H1 (cell line): ENCODE measurements around the gene GDPD3. TPM values are rescaled to one million over a fixed set of nuclear protein-coding genes. Genes with fewer than 3 reads are reported as not detected.

Experiments used
- CTCF ChIA-PET: fragments of 300-600 bp; sonication (Branson Sonifier 250); formaldehyde crosslinking; loops from one replicate; lab custom pipeline; 2021; ENCODE audit not compliant: partially characterized antibody; lab: Charles Lee
- POLR2A ChIA-PET: fragments of 300-600 bp; sonication (Branson Sonifier 250); formaldehyde crosslinking; loops from one replicate; lab custom pipeline; 2021; ENCODE audit warnings: inconsistent platforms; ENCODE audit not compliant: partially characterized antibody; lab: Charles Lee
- DNase-seq, 2 experiments: peaks; one replicate each; pipeline versions ENCODE4 v3.0.0 to v3.0.0-alpha.2; 2010 to 2022; ENCODE audit warnings: low spot score in 2 of 2, low read depth in 1 of 2, mixed read lengths in 1 of 2
- FAIRE-seq: peaks from 2 replicates; lab custom pipeline; 2011; peaks lifted over from hg19 to GRCh38; lab: Jason Lieb, UNC
- H2AFZ ChIP-seq: 2 replicates; pipeline ENCODE4 v1.8.1; 2012; ENCODE audit warnings: low read length, inconsistent platforms
- H2AK5ac ChIP-seq: 2 replicates; pipeline ENCODE4 v1.6.1; 2013; ENCODE audit warnings: low read depth, low read length
- H2BK120ac ChIP-seq: replicated peaks from 2 replicates; pipeline ENCODE3; 2013; ENCODE audit warnings: low read depth, low read length, inconsistent platforms
- H2BK12ac ChIP-seq: 2 replicates; pipeline ENCODE4 v1.6.1; 2013; ENCODE audit warnings: low read depth, low read length
- H2BK15ac ChIP-seq: 2 replicates; pipeline ENCODE4 v1.6.1; 2013; ENCODE audit warnings: low read length
- H2BK20ac ChIP-seq: 2 replicates; pipeline ENCODE4 v1.6.1; 2013; ENCODE audit warnings: low read length
- H2BK5ac ChIP-seq: 2 replicates; pipeline ENCODE4 v1.6.1; 2013; ENCODE audit warnings: low read depth, low read length
- H3K14ac ChIP-seq: 2 replicates; pipeline ENCODE4 v1.6.1; 2013; ENCODE audit warnings: inconsistent platforms; ENCODE audit not compliant: insufficient read length
- H3K18ac ChIP-seq: 2 replicates; pipeline ENCODE4 v1.6.1; 2013; ENCODE audit warnings: low read length; ENCODE audit errors: extremely low read depth
- H3K23ac ChIP-seq: 2 replicates; pipeline ENCODE4 v1.6.1; 2013; ENCODE audit warnings: inconsistent platforms; ENCODE audit not compliant: insufficient read length
- H3K23me2 ChIP-seq: 2 replicates; pipeline ENCODE4 v1.6.1; 2013; ENCODE audit warnings: low read depth, low read length
- H3K27ac ChIP-seq: 2 replicates; pipeline ENCODE4 v1.6.1; 2011; ENCODE audit warnings: low read depth, low read length, inconsistent platforms
- H3K27me3 ChIP-seq, 4 experiments: replicated peaks in 1 of 4; 1 replicate in 1 of 4; 2 replicates in 3 of 4; pipeline versions ENCODE4 v1.6.1 to v1.8.1; 2011 to 2013; ENCODE audit warnings: low read length in 3 of 4, mild to moderate bottlenecking in 3 of 4, inconsistent platforms in 2 of 4, mixed read lengths in 2 of 4, moderate library complexity in 1 of 4; ENCODE audit not compliant: control insufficient read depth in 3 of 4, insufficient read depth in 3 of 4; ENCODE audit errors: extremely low read depth in 1 of 4
- H3K36me3 ChIP-seq, 4 experiments: 2 replicates each; pipeline versions ENCODE4 v1.6.1 to v1.8.1; 2011 to 2013; ENCODE audit warnings: mild to moderate bottlenecking in 4 of 4, low read length in 3 of 4, moderate library complexity in 2 of 4, control low read depth in 1 of 4, inconsistent platforms in 1 of 4; ENCODE audit not compliant: insufficient read depth in 4 of 4, control insufficient read depth in 2 of 4
- H3K4ac ChIP-seq: replicated peaks from 2 replicates; pipeline ENCODE3; 2013; ENCODE audit warnings: low read length, low read depth, mixed read lengths, inconsistent platforms; ENCODE audit not compliant: insufficient read length
- H3K4me1 ChIP-seq, 4 experiments: replicated peaks in 1 of 4; 1 replicate in 1 of 4; 2 replicates in 3 of 4; pipeline versions ENCODE4 v1.6.1 to v1.8.1; 2011 to 2013; ENCODE audit warnings: low read length in 3 of 4, inconsistent platforms in 2 of 4, mixed read lengths in 1 of 4; ENCODE audit not compliant: insufficient read depth in 4 of 4, control insufficient read depth in 3 of 4
- H3K4me2 ChIP-seq, 2 experiments: 2 replicates each; pipeline versions ENCODE4 v1.6.1 to v1.8.1; 2011 to 2013; ENCODE audit warnings: low read depth in 2 of 2, low read length in 2 of 2, control low read depth in 1 of 2, inconsistent platforms in 1 of 2, mild to moderate bottlenecking in 1 of 2; ENCODE audit not compliant: insufficient read depth in 1 of 2
- H3K4me3 ChIP-seq, 4 experiments: fragments of 200-600, 300-600 bp in 1 of 4; sonication (generic), shearing (Covaris generic), sonication (Bioruptor Twin) in 1 of 4; 2 replicates each; pipeline versions ENCODE4 v1.5.1 to v1.8.1; 2011 to 2016; ENCODE audit warnings: low read length in 4 of 4, low read depth in 3 of 4, control low read depth in 2 of 4, inconsistent platforms in 2 of 4, mild to moderate bottlenecking in 2 of 4, mixed read lengths in 1 of 4, moderate library complexity in 1 of 4; ENCODE audit not compliant: insufficient read depth in 2 of 4; ENCODE audit errors: extremely low read depth in 1 of 4
- H3K56ac ChIP-seq: replicated peaks from 2 replicates; pipeline ENCODE3; 2013; ENCODE audit warnings: low read depth, mild to moderate bottlenecking, mixed read lengths, low read length, inconsistent platforms; ENCODE audit not compliant: insufficient read length
- H3K79me1 ChIP-seq: 2 replicates; pipeline ENCODE4 v1.6.1; 2013; ENCODE audit warnings: low read depth, low read length, control low read depth
- H3K79me2 ChIP-seq, 2 experiments: 2 replicates each; pipeline versions ENCODE4 v1.6.1 to v1.8.1; 2012 to 2013; ENCODE audit warnings: low read length in 2 of 2, mild to moderate bottlenecking in 2 of 2, inconsistent platforms in 1 of 2; ENCODE audit not compliant: insufficient read depth in 2 of 2, control insufficient read depth in 1 of 2
- H3K9ac ChIP-seq, 4 experiments: replicated peaks in 1 of 4; 1 replicate in 1 of 4; 2 replicates in 3 of 4; pipeline versions ENCODE4 v1.6.1 to v1.8.1; 2011 to 2013; ENCODE audit warnings: low read depth in 3 of 4, low read length in 3 of 4, control low read depth in 2 of 4, mild to moderate bottlenecking in 2 of 4, moderate library complexity in 2 of 4, inconsistent platforms in 1 of 4; ENCODE audit errors: extremely low read depth in 1 of 4
- H3K9me3 ChIP-seq, 2 experiments: 2 replicates each; pipeline versions ENCODE4 v1.6.1 to v1.8.1; 2012 to 2013; ENCODE audit warnings: mild to moderate bottlenecking in 2 of 2, moderate library complexity in 2 of 2, control low read depth in 1 of 2, inconsistent platforms in 1 of 2, low read depth in 1 of 2, low read length in 1 of 2, mixed read lengths in 1 of 2; ENCODE audit not compliant: insufficient read depth in 2 of 2
- H4K20me1 ChIP-seq, 2 experiments: replicated peaks in 1 of 2; 2 replicates each; pipeline versions ENCODE3 to v1.8.1; 2011 to 2013; ENCODE audit warnings: inconsistent platforms in 2 of 2, low read length in 2 of 2, mild to moderate bottlenecking in 1 of 2; ENCODE audit not compliant: insufficient read depth in 2 of 2, control insufficient read depth in 1 of 2
- H4K5ac ChIP-seq: 2 replicates; pipeline ENCODE4 v1.6.1; 2013; ENCODE audit warnings: low read length, low read depth, mixed read lengths, inconsistent platforms; ENCODE audit not compliant: insufficient read length
- H4K8ac ChIP-seq: 2 replicates; pipeline ENCODE4 v1.8.0; 2013; ENCODE audit warnings: mild to moderate bottlenecking, moderate library complexity, low read length, inconsistent platforms; ENCODE audit not compliant: insufficient read depth; ENCODE audit errors: extremely low read depth
- H4K91ac ChIP-seq: replicated peaks from 2 replicates; pipeline ENCODE3; 2013; ENCODE audit warnings: low read length, mixed read lengths, inconsistent platforms; ENCODE audit not compliant: insufficient read length
- POLR2AphosphoS5 ChIP-seq: IDR thresholded peaks from 2 replicates; pipeline ENCODE4 v1.6.1; 2011; ENCODE audit warnings: low read depth, low read length
- TCF12 ChIP-seq: IDR thresholded peaks from 2 replicates; pipeline ENCODE4 v1.6.1; 2011; ENCODE audit warnings: low read depth, mild to moderate bottlenecking, low read length
- WGBS, 2 experiments: shearing (Covaris generic) in 1 of 2; methylation state at CpG; one replicate each; pipeline versions ENCODE4 v1.1.6 to v1.1.7; 2013 to 2015; ENCODE audit warnings: low lambda C conversion rate in 2 of 2, mixed read lengths in 2 of 2, inconsistent platforms in 1 of 2, low coverage in 1 of 2, missing lambda C conversion rate in 1 of 2; ENCODE audit not compliant: insufficient replicate concordance in 2 of 2, insufficient coverage in 1 of 2, insufficient read length in 1 of 2; ENCODE audit errors: extremely low coverage in 1 of 2, missing lambda C conversion rate in 1 of 2; 5-methylcytosine and 5-hydroxymethylcytosine counted together
- polyA plus RNA-seq, 7 experiments: library from polyadenylated mRNA; depleted of rRNA in 3 of 7; stranded (reverse) in 5 of 7; unstranded in 2 of 7; fragments of >200 nt in 5 of 7; fragments of 200-250 nt in 2 of 7; gene quantifications; 1 replicate in 5 of 7; 2 replicates in 1 of 7; 4 replicates in 1 of 7; pipeline versions ENCODE4 v1.2.1 to v1.2.3, GENCODE V29; 2011 to 2013; ENCODE audit warnings: missing spikeins in 2 of 7, mixed read lengths in 2 of 7
- total RNA-seq: library from RNA; stranded (reverse); fragmentation: NEBNext Ultra II Directional; extraction: Animal tissue kit (Norgen Biotek cat#: 25700); gene quantifications from 2 replicates; pipeline ENCODE4 v1.2.1, GENCODE V29; 2021

GDPD3 gene
- total and polyA plus RNA-seq, 2 of the 8 experiments (the other 6 are each of a cell fraction or from before 2014, with no cell fraction given), result 0.20 TPM; not detected in 1

DNA sequence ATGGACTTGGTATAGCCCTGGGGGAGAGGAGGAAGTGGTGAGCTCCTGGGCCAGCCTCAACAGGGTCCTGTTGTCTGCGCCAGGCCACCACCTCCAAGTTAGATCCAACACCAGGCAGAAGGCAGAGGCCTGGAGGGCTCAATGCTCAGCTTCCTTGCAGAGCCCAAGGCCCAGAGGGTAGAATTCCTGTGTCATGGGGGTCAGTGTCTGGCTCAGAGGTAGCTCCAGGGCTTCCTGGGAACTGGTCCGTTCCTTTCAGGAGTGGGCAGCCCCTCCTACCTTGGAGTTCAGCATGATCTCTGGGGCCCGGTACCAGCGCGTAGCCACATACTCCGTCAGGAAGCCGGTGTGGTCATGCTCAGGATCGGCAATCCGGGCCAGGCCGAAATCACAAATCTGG is 4.4 kb upstream of the GDPD3 start:
- H3K27me3 ChIP-seq, result no peaks in the 10 kb centered on the region
- DNase-seq (no peak), FAIRE-seq (no peak)
- no peak overlapping the region for H4K5ac ChIP-seq
- peaks cover 0 to 12% (median 2%) of the 10 kb centered on the region in 4 experiments; a peak in 5 of 7 replicates for H3K4me1 ChIP-seq
- POLR2A ChIA-PET, result interaction anchor here (0.8 to 1.6 kb wide), 3 partner anchors 11 to 66 kb away, joined by 3 to 4 read pairs (median 3); partner anchors contain the start of gene CORO1A
- H3K36me3 ChIP-seq, result peaks cover 0 to 4% (median 0%) of the 10 kb centered on the region in 4 experiments; a peak in 1 of 8 replicates
- no peak overlapping the region for H3K9ac ChIP-seq
- peaks cover 3% of the 10 kb centered on the region; the same call in 1 of the 2 replicates for H3K23me2 ChIP-seq
- no peak overlapping the region for H3K4ac ChIP-seq
- H2BK20ac ChIP-seq, result no peak overlapping the region
- H2BK15ac ChIP-seq, result no peak overlapping the region
- H4K91ac ChIP-seq, result no peak overlapping the region
- H2BK120ac ChIP-seq, result no peak overlapping the region
- H3K23ac ChIP-seq, result no peak overlapping the region
- no peak overlapping the region for H2BK12ac ChIP-seq
- H3K79me2 ChIP-seq, result no peaks in the 10 kb centered on the region
- H4K8ac ChIP-seq, result no peak overlapping the region
- no peak overlapping the region for H3K18ac ChIP-seq
- H2AK5ac ChIP-seq, result no peak overlapping the region
- WGBS, 2 experiments, result 96% methylated on average over 10 of the region's 10 CpGs; no CpG with 5 or more reads in 1 of the 2 experiments
- no peak overlapping the region for H3K14ac ChIP-seq
- no peak overlapping the region for H3K56ac ChIP-seq
- H4K20me1 ChIP-seq, result peaks cover 0 to 3% of the 10 kb centered on the region in 2 experiments
- CTCF ChIA-PET, result interaction anchor here (1.3 to 2.9 kb wide), 3 partner anchors 23 to 68 kb away, joined by 3 to 11 read pairs (median 4); partner anchors contain the start of gene TBX6
- H2BK5ac ChIP-seq, result no peak overlapping the region
- H3K4me2 ChIP-seq, result no peak overlapping the region
- H3K79me1 ChIP-seq, result no peaks in the 10 kb centered on the region
- no peak overlapping the region for H3K4me3 ChIP-seq
- no peak overlapping the region for H2AFZ ChIP-seq
- H3K27ac ChIP-seq, result no peak overlapping the region
- H3K9me3 ChIP-seq, result no peaks in the 10 kb centered on the region
- TF ChIP-seq POLR2AphosphoS5, result no peak
- no peak for TF ChIP-seq TCF12
